SK-N-SH (cell line): ENCODE data around the gene EIF3K.

Experiments used
- CTCF ChIP-seq: fragments of 200-600 bp; sonication (generic); IDR thresholded peaks from 2 replicates; pipeline ENCODE4 v1.6.1; 2017; ENCODE audit warnings: antibody characterized with exemption, mild to moderate bottlenecking, moderate library complexity
- EP300 ChIP-seq, 2 experiments: IDR thresholded peaks; 2 replicates each; pipeline versions ENCODE4 v1.4.0 to v1.6.1; 2012; ENCODE audit warnings: borderline replicate concordance in 1 of 2, low read depth in 1 of 2, low read length in 1 of 2
- JUND ChIP-seq: IDR thresholded peaks from 2 replicates; pipeline ENCODE4 v1.4.0; 2012
- MXI1 ChIP-seq: IDR thresholded peaks from 2 replicates; pipeline ENCODE4 v1.6.1; 2012; ENCODE audit warnings: mild to moderate bottlenecking, low read depth, low read length, improper control_type of control experiment
- NFIC ChIP-seq: IDR thresholded peaks from 2 replicates; pipeline ENCODE4 v1.4.0; 2012; ENCODE audit warnings: borderline replicate concordance
- PBX3 ChIP-seq: IDR thresholded peaks from 2 replicates; pipeline ENCODE4; 2012
- POLR2AphosphoS5 ChIP-seq: IDR thresholded peaks from 2 replicates; pipeline ENCODE4 v1.6.1; 2012; ENCODE audit warnings: low read depth, low read length
- RAD21 ChIP-seq: IDR thresholded peaks from 2 replicates; pipeline ENCODE4 v1.6.1; 2012; ENCODE audit warnings: mild to moderate bottlenecking, low read length
- RFX5 ChIP-seq: IDR thresholded peaks from 2 replicates; pipeline ENCODE4 v1.6.1; 2012; ENCODE audit warnings: mild to moderate bottlenecking, improper control_type of control experiment, low read length
- TCF12 ChIP-seq: IDR thresholded peaks from 2 replicates; pipeline ENCODE4 v1.4.0; 2012
- USF2 ChIP-seq: fragments of 150-350 bp; IDR thresholded peaks from 2 replicates; pipeline ENCODE4 v1.6.1; 2017; ENCODE audit warnings: antibody characterized with exemption, low read length, low read depth, borderline replicate concordance

- no peak for TF ChIP-seq MXI1
- TF ChIP-seq CTCF = no peak
- TF ChIP-seq USF2 = no peak
- TF ChIP-seq POLR2AphosphoS5 = no peak
- TF ChIP-seq JUND = no peak
- TF ChIP-seq TCF12 = no peak
- no peak for TF ChIP-seq RAD21
- no peak for TF ChIP-seq NFIC
- TF ChIP-seq RFX5 = no peak
- TF ChIP-seq EP300 (IDR thresholded peaks at IDR 0.05; ENCODE audit: borderline replicate concordance in 1 of 2, low read depth in 1 of 2, low read length in 1 of 2) = no peak
- no peak for TF ChIP-seq PBX3
Observed at GRCh38 chr19:38632476-38633213, 13.7 kb downstream of the EIF3K start.
